Measurements from ENCODE around the gene PNMA8C. TPM values are rescaled to one million over a fixed set of nuclear protein-coding genes. Genes with fewer than 3 reads are reported as not detected.
"Not testable (repeated sequence)": the region's sequence is repeated elsewhere in the genome, so short reads cannot be mapped to it uniquely, and the experiment has no call there.

Gene PNMA8C
- polyA plus RNA-seq, 1 donor = 1.2 TPM

- no CpG with 5 or more reads among the region's 7 CpGs for WGBS (ENCODE audit: insufficient coverage, low lambda C conversion rate)
- H3K4me3 ChIP-seq (ENCODE audit: low read length) = no peak overlapping the region
- H3K4me1 ChIP-seq (ENCODE audit: control insufficient read depth, insufficient read depth, low read length) = no peaks in the 10 kb centered on the region
- no peaks in the 10 kb centered on the region for H3K9me3 ChIP-seq (ENCODE audit: control insufficient read depth, low read depth, low read length)
- no peak for DNase-seq
- H3K36me3 ChIP-seq (ENCODE audit: control insufficient read depth, insufficient read depth, low read length) = no peaks in the 10 kb centered on the region
- no peaks in the 10 kb centered on the region for H3K27me3 ChIP-seq (ENCODE audit: control insufficient read depth, insufficient read depth, low read length)
- no peak overlapping the region for H3K27ac ChIP-seq (ENCODE audit: low read length)
Observed at GRCh38 chr19:46449228-46449627, 20.5 kb upstream of the PNMA8C start.

GRCh38 chr19:46448601-46449000, 19.9 kb upstream of the PNMA8C start:
- Histone ChIP-seq H3K36me3 (ENCODE audit: control insufficient read depth, insufficient read depth, low read length) (no peaks in the 10 kb centered on the region), H3K27me3 (ENCODE audit: control insufficient read depth, insufficient read depth, low read length) (no peaks in the 10 kb centered on the region), H3K9me3 (ENCODE audit: control insufficient read depth, low read depth, low read length) (no peaks in the 10 kb centered on the region), H3K4me3 (ENCODE audit: low read length) (no peak overlapping the region), H3K27ac (ENCODE audit: low read length) (no peak overlapping the region), H3K4me1 (ENCODE audit: control insufficient read depth, insufficient read depth, low read length) (no peaks in the 10 kb centered on the region)
- DNase-seq = no peak
- 100% methylated on average over 4 of the region's 10 CpGs for WGBS (ENCODE audit: insufficient coverage, low lambda C conversion rate)

DNA sequence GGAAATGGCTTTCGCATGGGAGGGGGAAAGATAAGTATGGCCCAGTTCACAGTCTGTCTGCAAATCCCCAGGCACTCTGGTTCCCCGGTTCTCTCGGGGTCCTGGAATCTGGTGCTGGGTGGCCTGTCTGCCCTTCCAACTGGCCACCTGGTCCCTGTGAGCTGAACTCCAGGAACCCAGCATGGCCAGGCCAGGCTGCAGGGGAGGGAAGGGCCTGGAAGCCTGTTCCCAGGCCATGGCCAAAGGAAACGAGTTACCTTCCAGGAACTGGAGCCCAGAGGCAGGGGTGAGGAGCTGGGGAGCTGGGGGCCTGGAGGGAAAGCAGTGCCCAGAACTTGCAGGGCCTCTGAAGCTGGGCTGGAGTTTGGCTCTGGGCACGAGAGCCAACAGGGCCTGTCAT, 19.1 kb upstream of the PNMA8C start:
- Histone ChIP-seq H3K4me3 (ENCODE audit: low read length) (no peak overlapping the region), H3K27me3 (ENCODE audit: control insufficient read depth, insufficient read depth, low read length) (no peaks in the 10 kb centered on the region), H3K4me1 (ENCODE audit: control insufficient read depth, insufficient read depth, low read length) (no peaks in the 10 kb centered on the region), H3K9me3 (ENCODE audit: control insufficient read depth, low read depth, low read length) (no peaks in the 10 kb centered on the region), H3K36me3 (ENCODE audit: control insufficient read depth, insufficient read depth, low read length) (no peaks in the 10 kb centered on the region), H3K27ac (ENCODE audit: low read length) (no peak overlapping the region)
- no peak for DNase-seq
- no CpG with 5 or more reads among the region's 5 CpGs for WGBS (ENCODE audit: insufficient coverage, low lambda C conversion rate)

DNA sequence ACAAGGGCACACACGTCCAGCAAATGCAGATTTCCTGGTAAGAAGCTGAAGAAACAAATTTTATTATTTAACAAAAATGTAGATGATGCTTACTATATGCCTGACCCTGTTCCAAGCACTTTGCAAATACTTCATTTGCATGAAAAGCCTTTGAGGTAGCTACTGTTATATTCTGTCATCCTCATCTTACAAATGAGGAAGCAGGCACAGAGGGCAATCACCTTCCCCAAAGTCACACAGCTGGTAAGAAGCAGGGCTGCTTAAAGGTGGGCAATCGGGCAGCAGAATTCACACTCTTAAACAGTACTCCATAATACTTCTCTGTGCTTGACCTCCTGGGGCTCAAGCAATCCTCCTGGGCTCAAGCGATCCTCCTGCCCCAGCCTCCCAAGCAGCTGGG, 18.3 kb upstream of the PNMA8C start:
- Histone ChIP-seq H3K4me1 (ENCODE audit: control insufficient read depth, insufficient read depth, low read length) (no peaks in the 10 kb centered on the region), H3K27me3 (ENCODE audit: control insufficient read depth, insufficient read depth, low read length) (no peaks in the 10 kb centered on the region), H3K9me3 (ENCODE audit: control insufficient read depth, low read depth, low read length) (no peaks in the 10 kb centered on the region), H3K27ac (ENCODE audit: low read length) (no peak overlapping the region), H3K36me3 (ENCODE audit: control insufficient read depth, insufficient read depth, low read length) (no peaks in the 10 kb centered on the region), H3K4me3 (ENCODE audit: low read length) (no peak overlapping the region)
- no peak for DNase-seq
- WGBS (ENCODE audit: insufficient coverage, low lambda C conversion rate) = no CpG with 5 or more reads among the region's 3 CpGs

DNA sequence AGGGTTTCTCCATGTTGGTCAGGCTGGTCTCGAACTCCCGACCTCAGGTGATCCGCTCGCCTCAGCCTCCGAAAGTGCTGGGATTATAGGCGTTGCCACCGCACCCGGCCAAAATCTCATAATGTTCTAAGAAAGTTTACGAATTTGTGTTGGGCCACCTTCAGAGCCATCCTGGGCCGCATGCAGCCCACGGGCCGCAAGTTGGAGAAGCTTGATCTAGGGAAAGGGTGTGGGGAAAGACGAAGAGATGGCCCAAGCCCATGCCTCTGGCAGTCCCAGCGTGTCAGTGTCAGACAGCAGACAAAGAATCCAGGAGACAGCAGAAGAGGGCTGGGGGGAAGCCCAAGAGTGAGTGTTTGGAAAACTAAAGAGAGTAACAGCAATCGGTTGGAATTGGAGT, 17.3 kb upstream of the PNMA8C start:
- no peaks in the 10 kb centered on the region for H3K27me3 ChIP-seq (ENCODE audit: control insufficient read depth, insufficient read depth, low read length)
- no peaks in the 10 kb centered on the region for H3K9me3 ChIP-seq (ENCODE audit: control insufficient read depth, low read depth, low read length)
- 0% methylated on average over 1 of the region's 15 CpGs for WGBS (ENCODE audit: insufficient coverage, low lambda C conversion rate)
- DNase-seq = no peak
- no peaks in the 10 kb centered on the region for H3K36me3 ChIP-seq (ENCODE audit: control insufficient read depth, insufficient read depth, low read length)
- no peak overlapping the region for H3K4me3 ChIP-seq (ENCODE audit: low read length)
- no peak overlapping the region for H3K27ac ChIP-seq (ENCODE audit: low read length)
- no peaks in the 10 kb centered on the region for H3K4me1 ChIP-seq (ENCODE audit: control insufficient read depth, insufficient read depth, low read length)

DNA sequence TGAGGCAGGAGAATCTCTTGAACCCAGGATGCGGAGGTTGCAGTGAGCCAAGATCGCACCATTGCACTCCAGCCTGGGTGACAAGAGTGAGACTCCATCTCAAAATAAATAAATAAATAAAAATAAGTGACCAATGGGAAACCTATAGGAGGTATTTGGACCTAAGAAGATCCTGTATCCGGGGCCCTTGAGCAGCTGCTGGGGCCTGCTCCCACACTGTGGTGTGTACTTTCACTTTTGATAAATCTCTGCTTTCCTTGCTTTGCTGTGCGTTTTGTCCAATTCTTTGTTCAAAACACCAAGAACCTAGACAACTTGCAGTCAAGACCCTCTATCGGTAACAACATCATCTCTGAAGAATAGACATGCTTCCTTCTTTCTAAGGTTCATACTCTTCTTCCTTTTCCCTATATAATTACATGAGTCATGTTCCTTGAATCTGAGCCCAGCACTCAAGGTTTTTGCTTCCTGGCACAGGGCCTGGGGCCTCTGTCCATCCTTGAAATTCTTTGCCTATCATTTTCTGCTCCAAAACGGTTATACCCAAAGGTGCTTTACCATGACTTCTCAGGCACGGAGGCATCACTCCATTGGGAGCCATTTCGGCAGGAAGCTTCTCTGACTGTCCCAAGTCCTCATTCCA, 14.2 kb upstream of the PNMA8C start:
- H3K27ac ChIP-seq (ENCODE audit: low read length) = no peak overlapping the region
- H3K4me1 ChIP-seq (ENCODE audit: control insufficient read depth, insufficient read depth, low read length) = no peaks in the 10 kb centered on the region
- WGBS (ENCODE audit: insufficient coverage, low lambda C conversion rate) = 90% methylated on average over 3 of the region's 8 CpGs
- H3K27me3 ChIP-seq (ENCODE audit: control insufficient read depth, insufficient read depth, low read length) = no peaks in the 10 kb centered on the region
- no peak for DNase-seq
- no peaks in the 10 kb centered on the region for H3K9me3 ChIP-seq (ENCODE audit: control insufficient read depth, low read depth, low read length)
- H3K36me3 ChIP-seq (ENCODE audit: control insufficient read depth, insufficient read depth, low read length) = no peaks in the 10 kb centered on the region
- no peak overlapping the region for H3K4me3 ChIP-seq (ENCODE audit: low read length)

- Histone ChIP-seq H3K27ac (ENCODE audit: low read length) (no peak overlapping the region), H3K36me3 (ENCODE audit: control insufficient read depth, insufficient read depth, low read length) (no peaks in the 10 kb centered on the region), H3K9me3 (ENCODE audit: control insufficient read depth, low read depth, low read length) (no peaks in the 10 kb centered on the region), H3K4me3 (ENCODE audit: low read length) (no peak overlapping the region), H3K27me3 (ENCODE audit: control insufficient read depth, insufficient read depth, low read length) (no peaks in the 10 kb centered on the region), H3K4me1 (ENCODE audit: control insufficient read depth, insufficient read depth, low read length) (no peaks in the 10 kb centered on the region)
- DNase-seq = no peak
- no CpG with 5 or more reads among the region's 1 CpG for WGBS (ENCODE audit: insufficient coverage, low lambda C conversion rate)
Observed at GRCh38 chr19:46441866-46442265, 13.1 kb upstream of the PNMA8C start.

- not testable (repeated sequence) for DNase-seq; H3K9me3 ChIP-seq (ENCODE audit: control insufficient read depth, low read depth, low read length); H3K4me1 ChIP-seq (ENCODE audit: control insufficient read depth, insufficient read depth, low read length); H3K4me3 ChIP-seq (ENCODE audit: low read length); H3K27ac ChIP-seq (ENCODE audit: low read length); H3K36me3 ChIP-seq (ENCODE audit: control insufficient read depth, insufficient read depth, low read length); H3K27me3 ChIP-seq (ENCODE audit: control insufficient read depth, insufficient read depth, low read length)
- no CpG with 5 or more reads among the region's 4 CpGs for WGBS (ENCODE audit: insufficient coverage, low lambda C conversion rate)
Observed at GRCh38 chr19:46435689-46436088, 7.0 kb upstream of the PNMA8C start.

GRCh38 chr19:46435009-46435408, 6.3 kb upstream of the PNMA8C start:
- Histone ChIP-seq H3K4me1 (ENCODE audit: control insufficient read depth, insufficient read depth, low read length) (no peaks in the 10 kb centered on the region), H3K9me3 (ENCODE audit: control insufficient read depth, low read depth, low read length) (no peaks in the 10 kb centered on the region), H3K36me3 (ENCODE audit: control insufficient read depth, insufficient read depth, low read length) (no peaks in the 10 kb centered on the region), H3K27me3 (ENCODE audit: control insufficient read depth, insufficient read depth, low read length) (no peaks in the 10 kb centered on the region), H3K27ac (ENCODE audit: low read length) (no peak overlapping the region), H3K4me3 (ENCODE audit: low read length) (no peak overlapping the region)
- 21% methylated on average over 2 of the region's 6 CpGs for WGBS (ENCODE audit: insufficient coverage, low lambda C conversion rate)
- DNase-seq = no peak

DNA sequence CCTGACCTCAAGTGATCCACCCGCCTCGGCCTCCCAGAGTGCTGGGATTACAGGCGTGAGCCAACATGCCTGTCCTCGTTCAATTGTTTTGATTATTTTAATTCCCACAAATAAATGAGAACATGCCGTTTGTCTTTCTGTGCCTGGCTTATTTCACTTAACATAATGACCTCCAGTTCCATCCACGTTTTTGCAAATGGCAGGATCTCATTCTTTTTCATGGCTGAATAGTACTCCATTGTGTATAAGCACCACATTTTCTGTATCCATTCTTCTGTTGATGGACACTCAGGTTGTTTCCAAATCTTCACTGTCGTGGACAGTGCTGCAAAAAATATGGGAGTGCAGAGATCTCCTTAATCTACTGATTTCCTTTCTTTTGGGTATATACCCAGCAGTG, 4.7 kb upstream of the PNMA8C start:
- WGBS (ENCODE audit: insufficient coverage, low lambda C conversion rate) = 80% methylated on average over 3 of the region's 7 CpGs
- not testable (repeated sequence) for H3K4me1 ChIP-seq (ENCODE audit: control insufficient read depth, insufficient read depth, low read length); H3K4me3 ChIP-seq (ENCODE audit: low read length); H3K9me3 ChIP-seq (ENCODE audit: control insufficient read depth, low read depth, low read length); H3K27ac ChIP-seq (ENCODE audit: low read length); H3K36me3 ChIP-seq (ENCODE audit: control insufficient read depth, insufficient read depth, low read length); DNase-seq
- H3K27me3 ChIP-seq (ENCODE audit: control insufficient read depth, insufficient read depth, low read length) = peaks cover 11% of the 10 kb centered on the region

DNA sequence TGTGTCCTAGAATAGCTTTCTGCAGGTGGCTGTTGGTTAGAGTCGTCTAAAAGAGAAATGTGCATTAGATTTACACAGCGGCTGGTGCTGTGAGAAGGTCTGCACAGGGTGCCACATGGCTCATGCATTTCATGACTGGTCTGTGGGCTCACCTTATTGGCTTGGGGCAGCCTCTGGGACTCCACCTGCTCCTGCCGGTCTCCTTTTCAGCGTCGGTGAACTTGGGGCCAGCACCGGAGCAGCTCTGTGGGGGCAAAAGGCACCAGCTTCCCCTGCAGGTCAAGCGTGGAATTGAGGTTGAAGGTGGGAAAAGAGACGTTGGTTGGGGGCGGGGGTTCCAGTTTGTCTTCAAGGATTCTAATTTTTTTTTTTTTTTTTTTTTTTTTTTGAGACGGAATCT, 3.1 kb upstream of the PNMA8C start:
- peaks cover 22% of the 10 kb centered on the region for H3K27me3 ChIP-seq (ENCODE audit: control insufficient read depth, insufficient read depth, low read length)
- H3K27ac ChIP-seq (ENCODE audit: low read length) = no peak overlapping the region
- H3K4me3 ChIP-seq (ENCODE audit: low read length) = no peak overlapping the region
- no CpG with 5 or more reads among the region's 10 CpGs for WGBS (ENCODE audit: insufficient coverage, low lambda C conversion rate)
- H3K9me3 ChIP-seq (ENCODE audit: control insufficient read depth, low read depth, low read length) = no peaks in the 10 kb centered on the region
- DNase-seq = peak in 1 of 2 donors; percentile 37
- peaks cover 3% of the 10 kb centered on the region for H3K4me1 ChIP-seq (ENCODE audit: control insufficient read depth, insufficient read depth, low read length)
- H3K36me3 ChIP-seq (ENCODE audit: control insufficient read depth, insufficient read depth, low read length) = no peaks in the 10 kb centered on the region

Data from large intestine (tissue), 3 donors.